ENCODE results near the gene TRMT61A. TPM values are rescaled to one million over a fixed set of nuclear protein-coding genes. Genes with fewer than 3 reads are reported as not detected.

TRMT61A gene
- total and polyA plus RNA-seq, 2 donors from 2014 or later, result 11.9 to 16.0 TPM

DNA sequence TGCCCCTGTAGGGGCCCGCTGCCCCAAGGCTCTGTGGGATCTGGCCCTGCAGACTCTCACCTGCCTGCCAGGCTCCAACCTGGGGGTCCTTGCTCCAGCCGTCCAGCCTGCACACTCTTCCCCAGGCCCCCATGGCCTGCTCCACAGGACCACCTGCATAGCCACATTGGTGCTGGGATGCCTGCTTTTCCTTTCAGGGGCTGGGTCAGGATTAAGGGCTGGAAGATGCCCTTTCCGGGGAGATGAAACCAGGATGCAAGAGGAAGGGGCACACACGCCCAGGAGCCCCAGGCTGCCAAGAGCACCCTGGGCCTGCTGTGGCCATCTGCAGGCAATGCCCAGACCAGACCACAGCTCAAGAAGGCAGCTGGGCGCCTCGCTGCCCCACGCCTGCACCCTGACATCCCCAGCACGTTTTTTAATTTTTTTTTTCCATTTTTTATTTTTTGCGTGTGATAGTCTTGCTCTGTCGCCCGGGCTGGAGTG is 18.5 kb downstream of the TRMT61A start:
- Histone ChIP-seq H3K4me1 (ENCODE audit: control insufficient read depth in 2 of 3, insufficient read depth in 2 of 3, low read depth in 1 of 3, low read length in 3 of 3) (peaks cover 0 to 17% (median 0%) of the 10 kb centered on the region in 3 donors), H3K9me3 (ENCODE audit: control insufficient read depth in 2 of 3, insufficient read depth in 1 of 3, low read length in 3 of 3) (no peaks in the 10 kb centered on the region), H3K27me3 (ENCODE audit: control insufficient read depth, insufficient read depth, low read length) (no peaks in the 10 kb centered on the region), H3K27ac (ENCODE audit: low read depth in 2 of 2, low read length in 2 of 2) (no peak overlapping the region), H3K9ac (ENCODE audit: low read length in 3 of 3) (no peak overlapping the region), H3K4me3 (ENCODE audit: low read length in 3 of 3) (no peak overlapping the region), H3K36me3 (ENCODE audit: control insufficient read depth in 2 of 3, insufficient read depth in 3 of 3, low read length in 3 of 3) (no peaks in the 10 kb centered on the region)
- DNase-seq (peak in 1 of 5 donors; percentile 46), FAIRE-seq (no peak)
- intact Hi-C loops (cut with DNase I), result no loop called here
- TF ChIP-seq, protein P1, sequence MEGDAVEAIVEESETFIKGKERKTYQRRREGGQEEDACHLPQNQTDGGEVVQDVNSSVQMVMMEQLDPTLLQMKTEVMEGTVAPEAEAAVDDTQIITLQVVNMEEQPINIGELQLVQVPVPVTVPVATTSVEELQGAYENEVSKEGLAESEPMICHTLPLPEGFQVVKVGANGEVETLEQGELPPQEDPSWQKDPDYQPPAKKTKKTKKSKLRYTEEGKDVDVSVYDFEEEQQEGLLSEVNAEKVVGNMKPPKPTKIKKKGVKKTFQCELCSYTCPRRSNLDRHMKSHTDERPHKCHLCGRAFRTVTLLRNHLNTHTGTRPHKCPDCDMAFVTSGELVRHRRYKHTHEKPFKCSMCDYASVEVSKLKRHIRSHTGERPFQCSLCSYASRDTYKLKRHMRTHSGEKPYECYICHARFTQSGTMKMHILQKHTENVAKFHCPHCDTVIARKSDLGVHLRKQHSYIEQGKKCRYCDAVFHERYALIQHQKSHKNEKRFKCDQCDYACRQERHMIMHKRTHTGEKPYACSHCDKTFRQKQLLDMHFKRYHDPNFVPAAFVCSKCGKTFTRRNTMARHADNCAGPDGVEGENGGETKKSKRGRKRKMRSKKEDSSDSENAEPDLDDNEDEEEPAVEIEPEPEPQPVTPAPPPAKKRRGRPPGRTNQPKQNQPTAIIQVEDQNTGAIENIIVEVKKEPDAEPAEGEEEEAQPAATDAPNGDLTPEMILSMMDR (IDR thresholded peaks at IDR 0.05; ENCODE audit: borderline replicate concordance, extremely low read depth, insufficient read depth), result no peak

DNA sequence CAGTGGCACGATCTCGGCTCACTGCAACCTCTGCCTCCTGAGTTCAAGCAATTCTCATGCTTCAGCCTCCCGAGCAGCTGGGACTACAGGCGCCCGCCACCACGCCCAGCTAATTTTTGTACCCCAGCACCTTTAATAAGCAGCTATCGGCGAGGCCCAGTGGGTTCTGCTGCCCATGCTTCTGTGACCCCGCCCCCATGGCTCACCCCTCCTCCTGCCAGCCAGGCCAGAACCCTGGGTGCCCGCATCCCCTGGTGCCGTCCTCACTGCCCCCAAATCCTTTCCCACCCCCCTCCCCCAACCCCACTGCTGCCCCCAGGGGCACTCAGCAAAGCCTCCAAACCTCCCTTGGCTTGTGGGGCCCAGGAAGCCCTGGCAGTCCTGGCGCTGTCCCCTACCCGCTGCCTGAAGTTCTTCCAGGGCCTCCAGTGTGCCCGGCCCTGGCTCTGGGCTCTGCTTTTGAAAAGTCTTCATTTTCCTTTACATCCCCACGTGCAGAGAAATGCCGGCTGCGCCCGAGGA is 19.0 kb downstream of the TRMT61A start:
- H3K9me3 ChIP-seq (ENCODE audit: control insufficient read depth in 2 of 3, insufficient read depth in 1 of 3, low read length in 3 of 3), result no peaks in the 10 kb centered on the region
- no peak overlapping the region for H3K4me3 ChIP-seq (ENCODE audit: low read length in 3 of 3)
- H3K27me3 ChIP-seq (ENCODE audit: control insufficient read depth, insufficient read depth, low read length), result no peaks in the 10 kb centered on the region
- peaks cover 0 to 15% (median 0%) of the 10 kb centered on the region in 3 donors for H3K4me1 ChIP-seq (ENCODE audit: control insufficient read depth in 2 of 3, insufficient read depth in 2 of 3, low read depth in 1 of 3, low read length in 3 of 3)
- peak in 2 of 5 donors; percentile 52 to 56 for DNase-seq
- no peak overlapping the region for H3K9ac ChIP-seq (ENCODE audit: low read length in 3 of 3)
- no peak for FAIRE-seq
- H3K36me3 ChIP-seq (ENCODE audit: control insufficient read depth in 2 of 3, insufficient read depth in 3 of 3, low read length in 3 of 3), result no peaks in the 10 kb centered on the region
- TF ChIP-seq, protein P1 (IDR thresholded peaks at IDR 0.05; ENCODE audit: borderline replicate concordance, extremely low read depth, insufficient read depth), result no peak
- H3K27ac ChIP-seq (ENCODE audit: low read depth in 2 of 2, low read length in 2 of 2), result no peak overlapping the region
- intact Hi-C loops (cut with DNase I), result no loop called here

- Histone ChIP-seq H3K4me1 (ENCODE audit: control insufficient read depth in 2 of 3, insufficient read depth in 2 of 3, low read depth in 1 of 3, low read length in 3 of 3) (peaks cover 0 to 13% (median 0%) of the 10 kb centered on the region in 3 donors), H3K4me3 (ENCODE audit: low read length in 3 of 3) (no peak overlapping the region), H3K27me3 (ENCODE audit: control insufficient read depth, insufficient read depth, low read length) (no peaks in the 10 kb centered on the region), H3K9ac (ENCODE audit: low read length in 3 of 3) (no peak overlapping the region), H3K27ac (ENCODE audit: low read depth in 2 of 2, low read length in 2 of 2) (no peak overlapping the region), H3K36me3 (ENCODE audit: control insufficient read depth in 2 of 3, insufficient read depth in 3 of 3, low read length in 3 of 3) (no peaks in the 10 kb centered on the region), H3K9me3 (ENCODE audit: control insufficient read depth in 2 of 3, insufficient read depth in 1 of 3, low read length in 3 of 3) (no peaks in the 10 kb centered on the region)
- intact Hi-C loops (cut with DNase I), result no loop called here
- TF ChIP-seq, protein P1 (IDR thresholded peaks at IDR 0.05; ENCODE audit: borderline replicate concordance, extremely low read depth, insufficient read depth), result no peak
- DNase-seq, result peak in 1 of 5 donors; percentile 75
- no peak for FAIRE-seq
Measured at GRCh38 chr14:103548463-103549351, 19.7 kb downstream of the TRMT61A start.

Data from kidney (tissue), 14 donors.